NCI-H510A (cell line): ENCODE measurements around the gene KRTAP27-1.

ENCODE experiments used
- DNase-seq: peaks from one replicate; lab custom pipeline; 2025; lab: John Stamatoyannopoulos, UW

The KRTAP27-1 gene

DNA sequence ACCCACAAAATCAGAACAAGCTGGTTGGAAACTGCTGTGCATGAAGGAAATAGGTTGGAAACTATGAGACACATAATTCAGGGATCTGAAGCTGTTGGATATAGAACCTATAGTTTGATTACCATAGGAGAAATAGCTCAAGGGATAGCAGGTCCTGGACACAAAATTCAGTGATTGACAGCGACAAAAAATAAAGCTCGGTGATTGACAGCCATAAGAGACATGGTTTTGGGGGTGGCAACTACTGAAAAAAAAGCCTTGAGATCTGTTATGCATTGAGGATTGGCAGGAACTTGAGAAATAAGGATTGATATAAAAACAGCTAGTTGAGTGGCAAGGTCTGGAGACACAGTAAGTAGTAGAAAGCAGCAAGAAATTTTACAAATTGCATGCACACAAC is 48.3 kb downstream of the KRTAP27-1 start, which contains the start of gene KRTAP25-1:
TSS of gene KRTAP25-1 (minus strand) at position 300 of the 400 bp plus-strand sequence. CDS start at position 276, 24 bp downstream.
- no peak for DNase-seq
